ENCODE data around the gene DCAF8L1.
"Not testable (repeated sequence)": the region's sequence is repeated elsewhere in the genome, so short reads cannot be mapped to it uniquely, and the experiment has no call there.

The DCAF8L1 gene

DNA sequence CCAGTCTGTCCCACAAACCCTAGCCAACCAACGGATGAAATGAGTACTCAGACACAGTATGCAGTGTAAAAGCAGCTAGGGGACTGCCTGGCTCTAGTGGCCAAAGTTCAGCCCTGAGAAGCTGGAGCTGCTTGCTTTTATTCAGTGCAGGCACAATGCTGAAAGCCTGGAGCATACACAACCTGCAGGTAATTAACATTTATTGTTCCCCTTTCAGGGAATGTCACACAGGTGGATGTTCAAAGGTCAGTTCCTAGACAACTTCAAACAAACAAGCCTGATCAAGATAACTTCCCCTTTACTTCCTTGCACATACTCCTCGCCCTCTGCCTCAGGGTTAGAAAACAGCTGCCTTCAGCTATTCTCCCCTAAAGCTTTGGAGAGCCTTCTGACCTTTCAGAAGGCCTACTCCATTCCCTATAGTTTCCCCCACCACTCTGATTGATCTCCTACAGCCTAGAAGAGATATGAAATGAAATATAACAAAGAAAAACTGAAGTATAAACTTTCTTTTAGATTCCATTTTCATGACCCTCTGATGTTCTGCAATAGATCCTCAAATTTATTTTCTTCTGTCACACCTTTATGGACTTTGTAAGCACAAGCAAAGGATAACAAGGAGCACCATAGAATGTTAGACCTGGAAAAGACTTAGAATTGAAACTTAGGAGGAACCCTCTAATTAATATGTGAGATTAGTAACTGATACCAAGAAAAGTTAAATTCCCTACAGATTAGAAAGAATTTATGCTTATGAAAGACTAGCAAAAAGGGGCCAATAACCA lies 6.8 kb upstream of the DCAF8L1 start:
- Histone ChIP-seq H3K9ac (no peak overlapping the region), H3K27me3 (ENCODE audit: insufficient read depth, low read depth) (no peaks in the 10 kb centered on the region), H3K4me3 (IDR thresholded peaks at IDR 0.05; ENCODE audit: insufficient read depth, low read depth, low read length) (no peak overlapping the region), H2AFZ (ENCODE audit: low read depth) (no peak overlapping the region), H3K79me2 (ENCODE audit: insufficient read depth, low read depth) (no peaks in the 10 kb centered on the region), H3K4me1 (ENCODE audit: low read depth, poor library complexity, severe bottlenecking) (no peaks in the 10 kb centered on the region), H3K4me2 (no peak overlapping the region), H4K20me1 (ENCODE audit: insufficient read depth) (no peaks in the 10 kb centered on the region), H3K36me3 (ENCODE audit: insufficient read depth) (no peaks in the 10 kb centered on the region), H3K27ac (no peak overlapping the region)
- TF ChIP-seq, protein P1, sequence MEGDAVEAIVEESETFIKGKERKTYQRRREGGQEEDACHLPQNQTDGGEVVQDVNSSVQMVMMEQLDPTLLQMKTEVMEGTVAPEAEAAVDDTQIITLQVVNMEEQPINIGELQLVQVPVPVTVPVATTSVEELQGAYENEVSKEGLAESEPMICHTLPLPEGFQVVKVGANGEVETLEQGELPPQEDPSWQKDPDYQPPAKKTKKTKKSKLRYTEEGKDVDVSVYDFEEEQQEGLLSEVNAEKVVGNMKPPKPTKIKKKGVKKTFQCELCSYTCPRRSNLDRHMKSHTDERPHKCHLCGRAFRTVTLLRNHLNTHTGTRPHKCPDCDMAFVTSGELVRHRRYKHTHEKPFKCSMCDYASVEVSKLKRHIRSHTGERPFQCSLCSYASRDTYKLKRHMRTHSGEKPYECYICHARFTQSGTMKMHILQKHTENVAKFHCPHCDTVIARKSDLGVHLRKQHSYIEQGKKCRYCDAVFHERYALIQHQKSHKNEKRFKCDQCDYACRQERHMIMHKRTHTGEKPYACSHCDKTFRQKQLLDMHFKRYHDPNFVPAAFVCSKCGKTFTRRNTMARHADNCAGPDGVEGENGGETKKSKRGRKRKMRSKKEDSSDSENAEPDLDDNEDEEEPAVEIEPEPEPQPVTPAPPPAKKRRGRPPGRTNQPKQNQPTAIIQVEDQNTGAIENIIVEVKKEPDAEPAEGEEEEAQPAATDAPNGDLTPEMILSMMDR (conservative IDR thresholded peaks at IDR 0.05; ENCODE audit: low read depth, low read length), result no peak

DNA sequence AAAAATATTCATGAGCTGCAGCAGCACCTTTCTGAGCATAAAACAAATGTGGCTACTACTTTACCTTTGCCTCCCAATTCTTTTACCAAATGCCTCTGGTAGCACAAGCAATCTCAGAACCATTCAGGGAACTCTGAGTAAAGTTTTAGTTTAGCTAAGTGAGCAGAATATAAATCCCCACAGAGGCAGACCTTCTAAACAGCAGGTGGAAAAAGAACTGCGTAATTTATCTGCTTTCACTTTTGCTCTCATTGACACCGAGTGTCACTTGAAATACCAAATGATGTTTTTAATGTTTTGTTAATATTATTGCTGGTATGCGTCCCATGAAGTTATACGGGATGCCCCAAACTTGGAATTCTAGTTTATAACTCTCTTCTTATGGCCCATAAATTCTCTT lies 4.3 kb downstream of the DCAF8L1 start:
- not testable (repeated sequence) for H3K79me2 ChIP-seq (ENCODE audit: insufficient read depth, low read depth); H3K4me3 ChIP-seq (IDR thresholded peaks at IDR 0.05; ENCODE audit: insufficient read depth, low read depth, low read length); H3K4me2 ChIP-seq; H3K36me3 ChIP-seq (ENCODE audit: insufficient read depth); H4K20me1 ChIP-seq (ENCODE audit: insufficient read depth); H3K27me3 ChIP-seq (ENCODE audit: insufficient read depth, low read depth); H3K27ac ChIP-seq; H3K4me1 ChIP-seq (ENCODE audit: low read depth, poor library complexity, severe bottlenecking); H3K9ac ChIP-seq
- peak overlapping the region; percentile 18; the same call in 1 of the 2 replicates for H2AFZ ChIP-seq (ENCODE audit: low read depth)

DNA sequence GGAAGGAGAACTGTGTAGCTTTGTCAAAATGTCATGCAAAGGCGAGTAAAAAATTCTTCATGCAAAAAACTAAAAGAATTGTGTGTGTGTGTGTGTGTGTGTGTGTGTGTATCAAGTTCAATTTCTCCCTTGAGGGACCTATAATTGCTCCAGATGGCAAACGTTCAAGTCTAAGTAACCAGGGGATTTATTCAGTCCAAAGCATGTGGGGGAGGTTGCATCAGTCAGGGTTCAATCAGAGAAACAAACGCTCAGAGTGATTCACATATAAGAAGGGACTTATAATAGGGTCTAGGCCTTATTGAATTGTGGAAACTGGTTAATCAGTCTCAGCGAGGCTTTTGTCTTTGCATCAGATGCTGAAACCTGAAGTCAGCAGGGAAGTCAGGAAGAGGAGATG lies 5.0 kb downstream of the DCAF8L1 start:
- Histone ChIP-seq H3K4me3 (IDR thresholded peaks at IDR 0.05; ENCODE audit: insufficient read depth, low read depth, low read length) (no peak overlapping the region), H3K4me2 (no peak overlapping the region), H3K27me3 (ENCODE audit: insufficient read depth, low read depth) (no peaks in the 10 kb centered on the region), H3K9ac (no peak overlapping the region), H4K20me1 (ENCODE audit: insufficient read depth) (no peaks in the 10 kb centered on the region), H3K79me2 (ENCODE audit: insufficient read depth, low read depth) (no peaks in the 10 kb centered on the region), H2AFZ (ENCODE audit: low read depth) (peak overlapping the region; percentile 18; the same call in 1 of the 2 replicates), H3K27ac (no peak overlapping the region), H3K36me3 (ENCODE audit: insufficient read depth) (no peaks in the 10 kb centered on the region), H3K4me1 (ENCODE audit: low read depth, poor library complexity, severe bottlenecking) (no peaks in the 10 kb centered on the region)
- TF ChIP-seq, protein P1 (conservative IDR thresholded peaks at IDR 0.05; ENCODE audit: low read depth, low read length), result no peak

DNA sequence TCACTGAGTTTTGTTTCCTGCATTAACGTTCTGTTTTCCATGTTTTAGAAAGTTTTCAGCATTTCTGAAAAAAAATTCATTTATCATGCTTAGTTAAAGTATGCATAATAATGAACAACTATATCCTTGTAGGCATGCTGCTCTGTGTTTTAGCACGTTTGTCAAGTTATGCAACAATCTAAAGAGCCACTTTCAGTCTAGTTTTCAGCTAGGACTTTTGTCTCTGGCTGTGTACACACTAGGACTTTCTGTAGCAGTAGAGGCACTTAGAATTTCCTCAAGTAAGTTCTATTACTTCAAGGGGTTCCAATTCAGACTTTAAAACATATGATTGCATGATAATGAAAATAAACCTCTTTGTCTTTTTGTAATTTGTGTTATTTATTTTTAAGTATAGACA lies 12.4 kb downstream of the DCAF8L1 start:
- no peak overlapping the region for H3K4me3 ChIP-seq (IDR thresholded peaks at IDR 0.05; ENCODE audit: insufficient read depth, low read depth, low read length)
- TF ChIP-seq, protein P1 (conservative IDR thresholded peaks at IDR 0.05; ENCODE audit: low read depth, low read length), result no peak
- H3K27ac ChIP-seq, result no peak overlapping the region
- no peaks in the 10 kb centered on the region for H3K27me3 ChIP-seq (ENCODE audit: insufficient read depth, low read depth)
- no peak overlapping the region for H3K9ac ChIP-seq
- H3K4me1 ChIP-seq (ENCODE audit: low read depth, poor library complexity, severe bottlenecking), result no peaks in the 10 kb centered on the region
- no peaks in the 10 kb centered on the region for H3K36me3 ChIP-seq (ENCODE audit: insufficient read depth)
- no peaks in the 10 kb centered on the region for H4K20me1 ChIP-seq (ENCODE audit: insufficient read depth)
- H3K4me2 ChIP-seq, result no peak overlapping the region
- H3K79me2 ChIP-seq (ENCODE audit: insufficient read depth, low read depth), result no peaks in the 10 kb centered on the region
- no peak overlapping the region for H2AFZ ChIP-seq (ENCODE audit: low read depth)

DNA sequence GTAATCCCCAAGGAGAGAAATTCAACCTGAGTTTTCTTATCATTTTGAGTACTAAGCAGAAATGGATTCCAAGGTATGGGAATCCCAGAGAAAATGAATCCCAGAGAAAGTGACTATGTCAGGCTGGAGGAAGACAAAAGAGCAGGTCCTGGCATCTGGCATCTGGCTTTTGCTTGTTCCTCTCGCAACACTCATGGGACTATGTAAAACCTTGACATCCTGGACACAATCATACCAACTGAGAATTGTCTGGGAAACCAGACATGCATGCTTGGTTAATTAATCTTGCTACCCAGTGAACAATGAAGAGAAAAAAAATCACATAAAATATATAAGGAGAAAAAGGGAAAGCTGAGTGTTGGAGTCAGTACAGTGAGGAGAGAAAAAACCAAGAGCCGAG lies 12.9 kb downstream of the DCAF8L1 start:
- no peaks in the 10 kb centered on the region for H3K79me2 ChIP-seq (ENCODE audit: insufficient read depth, low read depth)
- H3K4me3 ChIP-seq (IDR thresholded peaks at IDR 0.05; ENCODE audit: insufficient read depth, low read depth, low read length), result no peak overlapping the region
- no peaks in the 10 kb centered on the region for H3K4me1 ChIP-seq (ENCODE audit: low read depth, poor library complexity, severe bottlenecking)
- no peaks in the 10 kb centered on the region for H3K36me3 ChIP-seq (ENCODE audit: insufficient read depth)
- no peak overlapping the region for H3K9ac ChIP-seq
- no peak overlapping the region for H3K4me2 ChIP-seq
- H4K20me1 ChIP-seq (ENCODE audit: insufficient read depth), result no peaks in the 10 kb centered on the region
- H2AFZ ChIP-seq (ENCODE audit: low read depth), result no peak overlapping the region
- H3K27ac ChIP-seq, result no peak overlapping the region
- no peaks in the 10 kb centered on the region for H3K27me3 ChIP-seq (ENCODE audit: insufficient read depth, low read depth)
- TF ChIP-seq, protein P1 (conservative IDR thresholded peaks at IDR 0.05; ENCODE audit: low read depth, low read length), result no peak

Data from KMS-11 (cell line).